GM18907 (cell line): ENCODE results near the gene FOXA1.

Experiments used
- ATAC-seq: cut with Tn5 transposase; IDR thresholded peaks from one replicate; pipeline ENCODE4 v1.9.1; 2021; ENCODE audit warnings: mild to moderate bottlenecking, moderate library complexity; ENCODE audit not compliant: unreplicated experiment

FOXA1 gene

DNA sequence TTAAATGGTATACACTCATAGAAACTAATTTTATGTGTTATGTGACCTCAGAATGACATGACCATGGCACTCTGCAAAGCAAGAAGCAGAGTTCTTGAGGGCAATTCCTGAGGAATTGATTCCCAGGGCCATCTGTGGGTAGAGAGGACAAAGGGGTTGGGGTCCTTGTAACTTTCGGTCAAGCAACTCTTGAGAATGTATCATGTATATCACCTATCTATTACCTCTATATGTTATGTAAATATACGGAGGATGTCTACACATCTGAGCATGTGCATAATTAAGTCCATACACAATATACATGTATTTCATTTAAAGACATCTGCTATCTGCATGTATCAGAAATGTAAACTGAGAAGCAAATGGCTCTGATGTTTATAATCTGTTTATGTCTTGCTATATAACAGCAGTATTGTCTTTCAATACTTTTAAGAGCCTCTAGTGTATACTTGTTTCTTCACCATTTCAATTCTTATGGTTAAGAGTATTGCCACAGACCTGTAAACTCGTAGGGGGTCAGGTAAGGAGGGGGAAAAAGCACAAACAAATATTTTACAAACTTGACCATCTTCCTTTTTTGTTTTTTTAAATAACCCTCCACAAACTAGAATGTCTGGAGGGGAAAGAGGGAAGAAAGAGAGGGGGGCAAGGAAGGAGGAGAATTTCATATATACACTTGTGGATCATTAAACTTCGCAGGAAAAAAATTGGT lies 4.5 kb downstream of the FOXA1 start:
- no peak for ATAC-seq

DNA sequence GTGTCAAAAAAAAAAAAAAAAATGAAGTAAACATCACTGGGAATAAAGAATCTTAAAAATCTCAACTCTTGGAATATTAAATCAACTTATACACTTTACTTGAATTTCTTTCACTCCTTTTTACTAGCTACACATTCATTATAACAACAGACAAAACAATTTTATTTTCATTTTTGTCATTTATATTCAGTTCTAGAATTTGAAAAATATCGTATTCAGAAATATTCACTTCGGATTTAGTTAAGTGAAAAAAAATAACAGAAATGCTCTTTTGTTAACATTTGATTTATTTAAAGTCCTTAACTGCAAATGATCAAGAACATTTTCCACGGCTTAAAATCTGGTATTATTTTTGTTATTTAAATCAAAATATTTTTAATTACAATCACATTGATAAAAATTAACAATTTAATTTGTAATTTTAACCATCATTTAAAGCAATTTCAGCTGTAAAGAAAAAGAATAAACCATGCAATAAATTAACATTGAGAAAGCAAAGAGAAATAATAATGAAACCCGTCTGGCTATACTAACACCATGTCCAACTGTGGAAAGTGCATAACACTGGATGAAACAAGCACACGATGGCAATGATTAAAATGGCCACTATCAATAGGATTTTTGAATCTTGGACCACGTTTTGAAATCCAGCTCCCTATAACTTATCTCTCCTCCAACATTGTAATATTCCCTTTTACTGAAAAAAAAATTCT lies 5.2 kb downstream of the FOXA1 start:
- ATAC-seq = no peak

DNA sequence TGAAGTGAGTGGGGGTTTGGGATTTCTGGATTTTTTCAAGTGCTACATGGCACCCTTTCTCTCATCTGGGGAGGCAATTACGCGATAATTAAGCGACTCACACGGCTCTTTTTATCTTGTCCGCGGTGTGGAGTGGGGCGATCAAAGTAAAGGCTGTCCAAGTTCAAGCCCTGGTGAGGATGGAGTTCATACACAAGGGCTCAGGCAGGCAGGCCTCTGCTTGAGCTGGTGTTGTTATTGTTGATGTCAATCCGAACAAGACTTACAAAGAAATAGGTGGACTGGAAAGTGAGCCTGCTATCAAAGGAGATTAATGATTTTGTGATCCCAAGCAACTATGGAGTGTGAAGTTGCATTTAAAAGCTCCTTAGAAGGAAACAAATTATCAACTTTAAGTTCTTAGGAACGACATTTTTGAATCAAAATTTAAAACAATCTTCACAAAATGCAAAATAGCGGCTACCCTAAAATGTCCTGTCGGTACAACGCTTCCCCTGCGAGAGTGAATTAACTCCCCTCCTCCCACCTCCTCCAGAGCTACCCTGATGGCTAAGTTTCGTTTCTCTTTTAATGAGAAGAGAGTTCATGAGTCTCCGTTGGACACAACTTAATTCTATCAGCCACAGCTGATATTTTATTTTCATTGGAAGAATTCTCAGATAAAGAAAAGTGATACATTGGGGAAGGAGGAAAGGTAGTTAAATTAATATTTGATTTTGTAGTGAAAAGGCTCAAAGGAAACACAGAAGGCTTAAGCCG lies 5.9 kb downstream of the FOXA1 start:
- ATAC-seq = no peak

DNA sequence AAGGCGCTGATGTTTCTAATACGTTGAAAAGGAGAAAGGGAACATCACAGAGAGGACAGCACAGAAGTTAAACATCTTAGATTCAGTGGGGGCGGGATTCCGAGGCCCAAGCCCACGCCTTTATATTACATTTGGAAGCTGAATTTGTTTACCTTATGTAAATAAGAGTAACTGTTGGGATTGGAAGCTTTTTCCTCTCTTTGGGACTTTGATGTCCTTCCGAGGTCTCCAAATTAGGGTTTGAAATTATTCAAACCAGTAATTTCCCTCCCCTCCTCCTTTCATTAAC lies 6.4 kb downstream of the FOXA1 start:
- ATAC-seq = no peak

DNA sequence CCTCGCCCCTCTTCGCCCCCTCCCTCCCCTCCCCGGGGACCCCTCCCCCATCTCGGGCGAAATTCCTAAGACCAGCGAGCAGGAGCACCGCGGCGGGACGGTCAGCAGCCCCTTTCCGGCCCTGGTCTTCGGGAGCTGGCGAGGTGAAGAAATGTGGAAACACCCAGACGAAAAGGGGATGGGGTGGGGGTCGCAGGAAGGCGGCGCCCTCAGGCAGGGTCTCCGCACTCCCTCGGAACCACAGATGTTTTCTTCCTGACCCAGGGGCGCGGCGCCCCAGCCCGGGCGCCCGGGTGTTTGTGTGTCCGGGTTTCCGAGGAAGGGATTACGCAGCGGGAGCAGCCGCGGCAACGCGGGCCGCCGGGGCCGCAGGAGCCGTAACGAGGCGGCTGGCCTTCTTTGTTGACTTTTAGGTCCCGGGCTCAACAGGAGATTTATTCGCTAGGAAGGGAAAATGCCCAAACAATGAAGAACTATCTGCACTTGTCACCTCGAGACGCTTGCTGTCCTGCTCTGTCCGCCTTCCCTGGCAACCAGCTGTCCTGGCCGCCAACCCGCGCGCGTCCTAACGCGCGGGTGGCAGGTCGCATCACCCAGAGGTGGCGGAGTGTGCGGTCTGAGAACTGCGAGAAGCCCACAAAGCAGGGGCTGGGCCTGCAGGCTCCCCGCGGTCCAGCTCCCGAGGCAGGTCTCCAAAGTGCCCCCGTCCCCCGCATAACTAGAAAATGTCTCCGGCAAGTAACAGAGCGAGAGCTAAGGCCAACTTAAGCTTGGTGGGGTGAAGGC lies 7.0 kb downstream of the FOXA1 start:
- no peak for ATAC-seq

DNA sequence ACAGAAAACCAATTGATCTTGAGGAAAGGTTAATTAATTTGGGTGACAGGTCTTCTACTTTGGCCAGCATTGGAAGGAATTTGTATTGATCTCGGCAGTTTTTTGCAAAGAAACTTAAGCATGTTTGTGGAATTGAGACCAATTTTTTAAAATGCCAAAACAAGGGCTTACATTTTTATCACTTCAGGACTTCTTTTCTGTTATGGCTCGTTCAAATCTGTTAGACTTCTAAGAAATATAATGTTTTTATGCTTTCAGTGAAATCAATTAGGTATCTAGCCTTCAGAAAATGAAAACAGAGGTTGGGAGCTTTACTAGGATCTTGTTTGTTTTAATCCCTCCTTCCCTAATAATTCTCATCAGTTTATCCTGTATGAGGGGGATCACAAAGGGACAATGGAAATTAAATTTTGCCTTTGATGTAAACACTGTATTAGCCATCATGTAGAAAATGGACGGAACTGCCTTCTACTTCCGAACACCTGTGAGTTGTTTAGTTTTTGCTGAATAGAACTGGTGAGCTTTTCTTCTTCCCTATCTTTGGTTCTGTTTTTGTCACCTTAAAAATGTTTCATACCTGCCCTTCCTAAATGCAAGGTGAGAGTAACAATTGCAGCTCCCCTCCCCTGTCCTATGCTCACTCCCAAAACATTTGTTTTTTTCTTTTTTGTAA lies 7.8 kb downstream of the FOXA1 start:
- ATAC-seq = no peak

DNA sequence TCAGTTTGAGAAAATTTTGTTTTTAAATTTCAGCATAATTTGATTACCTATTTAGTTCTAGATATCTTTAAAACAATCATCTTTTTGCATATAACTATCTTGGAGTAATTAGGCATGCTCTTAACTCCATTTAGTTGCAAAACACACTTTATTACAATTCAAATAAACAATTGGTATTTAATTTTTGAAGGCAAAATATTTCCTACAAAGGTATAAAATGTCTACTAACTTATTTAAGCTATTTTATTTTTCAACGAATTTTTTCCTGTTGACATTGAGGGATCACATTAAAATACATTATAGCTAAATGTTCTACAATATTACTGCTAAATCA lies 8.3 kb downstream of the FOXA1 start:
- no peak for ATAC-seq

DNA sequence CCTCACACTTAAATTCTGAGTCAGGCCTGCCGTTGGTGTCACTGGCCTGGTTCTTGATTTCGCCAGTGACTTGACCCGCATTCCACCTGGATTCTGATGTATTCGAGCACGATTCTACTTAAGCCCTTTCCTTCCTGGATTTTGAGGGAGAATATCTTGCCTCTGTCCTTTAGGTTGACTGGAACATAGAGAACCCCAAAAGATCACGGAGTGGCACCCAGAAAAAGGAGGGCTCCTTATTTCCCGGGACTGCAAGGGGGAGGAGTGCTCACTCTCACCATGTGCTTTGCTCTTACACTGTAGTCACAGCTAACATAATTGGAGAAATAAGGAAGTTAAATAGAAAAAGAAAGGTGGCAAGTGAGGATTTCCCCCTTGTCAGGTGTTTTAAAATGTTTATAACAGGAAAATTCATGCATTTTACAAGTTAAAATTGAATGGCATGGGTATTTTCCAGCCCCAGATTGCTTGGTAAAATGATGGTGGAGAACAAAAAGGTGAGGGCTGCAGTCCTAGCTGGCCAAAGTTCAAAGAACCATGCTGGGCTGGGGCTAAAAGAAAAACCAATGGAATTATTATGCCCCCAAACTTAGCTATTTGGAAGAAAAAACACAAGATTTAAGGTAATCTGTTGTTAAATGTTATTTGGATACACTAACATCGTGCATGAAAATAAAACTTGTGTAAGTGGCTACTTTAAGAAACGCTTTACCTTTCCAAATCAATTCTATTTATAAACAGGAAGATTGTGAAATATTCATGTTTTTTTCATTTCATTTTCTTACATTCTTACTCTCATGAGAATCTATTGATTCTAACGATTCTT lies 8.9 kb downstream of the FOXA1 start:
- ATAC-seq = no peak

DNA sequence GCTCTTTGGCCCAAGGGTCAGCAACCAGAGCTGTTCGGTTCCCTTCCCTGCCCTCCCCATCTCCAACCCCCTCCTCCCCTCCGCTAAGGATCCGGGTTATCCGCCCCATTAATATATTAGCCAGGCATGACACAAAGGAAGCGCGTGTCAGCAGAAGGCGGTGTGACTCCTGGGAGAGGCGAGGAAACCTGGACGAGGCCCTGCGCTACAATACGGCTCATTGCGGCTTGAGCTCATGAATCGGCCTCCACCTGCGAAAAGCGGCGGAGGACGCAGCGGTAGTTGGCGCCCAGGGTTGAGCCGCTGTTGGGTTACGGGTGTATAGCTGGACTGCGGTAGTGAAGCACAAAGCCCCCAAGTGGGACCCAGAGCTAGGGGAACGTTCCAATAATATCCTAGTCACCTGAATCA lies 9.9 kb downstream of the FOXA1 start:
- ATAC-seq = no peak

DNA sequence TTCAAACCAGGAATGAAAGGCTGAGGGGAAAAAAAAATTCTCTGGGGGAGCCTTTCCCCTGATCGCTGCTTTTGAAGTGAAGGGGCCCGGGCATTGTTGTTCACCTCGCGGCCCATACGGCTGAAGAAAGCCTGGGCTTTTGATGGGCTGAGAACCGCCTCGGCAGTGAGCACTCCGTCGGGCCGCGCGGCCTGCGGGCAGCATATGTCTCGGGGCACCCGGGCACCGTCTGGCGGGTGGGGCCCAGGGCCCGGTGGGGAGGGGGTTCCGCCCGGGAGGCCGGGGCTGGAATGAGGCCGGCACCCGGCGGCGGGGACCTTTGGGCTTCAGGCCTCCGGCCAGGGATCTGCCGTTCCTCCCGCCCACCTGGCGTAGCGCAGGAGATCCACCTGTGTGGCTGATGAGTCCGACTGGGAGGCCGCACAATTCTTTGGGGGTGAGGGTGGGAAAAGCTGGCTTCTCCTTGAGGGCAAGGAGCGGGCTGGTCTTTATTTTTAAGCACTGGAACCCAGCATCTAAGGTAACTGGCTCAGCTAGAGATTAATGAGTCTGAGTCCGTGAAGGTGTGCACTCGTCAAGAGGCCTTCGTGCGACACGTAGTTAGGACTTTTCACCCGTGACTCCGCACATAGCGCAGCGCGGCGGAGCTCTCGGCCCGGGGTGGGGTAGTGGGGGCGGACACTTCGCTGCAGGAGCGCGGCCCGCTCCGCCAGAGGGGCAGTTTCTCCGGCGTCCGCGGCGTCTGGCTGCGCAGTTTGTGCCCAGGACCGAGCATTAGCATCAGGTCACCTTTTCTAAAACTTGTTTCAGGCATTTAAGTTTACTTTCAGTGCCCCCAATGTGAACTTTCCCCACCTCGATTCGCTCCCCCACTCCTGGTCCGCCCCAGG lies 10.6 kb downstream of the FOXA1 start:
- ATAC-seq = no peak

DNA sequence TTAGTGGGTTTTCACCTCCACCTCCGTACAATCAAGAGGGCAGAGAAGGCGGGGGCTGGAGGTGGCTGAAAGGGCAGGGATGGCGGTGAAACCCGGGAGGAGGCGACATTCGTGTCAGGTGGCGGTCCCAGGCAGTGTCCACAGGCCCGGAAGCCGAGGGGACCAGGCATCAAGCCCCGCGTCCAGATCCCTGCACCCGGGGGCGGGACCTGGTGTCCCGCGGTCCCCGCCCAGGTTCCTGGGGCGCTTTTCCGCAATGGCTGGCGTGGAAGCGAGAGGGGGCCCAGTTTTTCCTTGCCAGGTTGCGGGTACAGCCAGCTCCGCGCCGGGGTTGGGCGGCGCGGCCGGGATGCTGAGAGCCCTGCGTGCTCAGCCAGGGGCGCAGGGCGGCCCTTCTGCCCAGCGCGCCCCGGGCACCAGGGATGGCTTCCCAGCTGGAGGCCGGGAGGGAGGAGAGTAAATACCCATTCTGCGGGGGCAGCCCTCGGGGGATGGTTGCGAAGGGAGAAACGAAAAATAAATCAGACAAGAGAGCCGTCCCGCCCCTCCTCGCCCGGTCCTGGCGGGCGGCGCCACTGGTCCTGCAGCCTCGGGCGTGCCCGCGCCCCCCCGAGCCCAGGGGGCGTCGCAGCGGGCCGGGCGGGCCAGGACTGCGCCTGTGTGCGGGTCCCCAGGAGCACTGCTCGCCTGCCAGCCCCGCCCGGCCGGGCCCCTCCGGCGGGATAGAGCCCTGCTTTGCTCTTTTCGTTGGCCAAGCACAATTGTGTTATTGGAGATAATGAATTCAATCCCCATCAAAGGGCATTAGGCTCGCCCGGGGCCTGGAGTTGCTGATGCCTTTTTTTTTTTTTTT lies 11.5 kb downstream of the FOXA1 start:
- ATAC-seq = no peak

DNA sequence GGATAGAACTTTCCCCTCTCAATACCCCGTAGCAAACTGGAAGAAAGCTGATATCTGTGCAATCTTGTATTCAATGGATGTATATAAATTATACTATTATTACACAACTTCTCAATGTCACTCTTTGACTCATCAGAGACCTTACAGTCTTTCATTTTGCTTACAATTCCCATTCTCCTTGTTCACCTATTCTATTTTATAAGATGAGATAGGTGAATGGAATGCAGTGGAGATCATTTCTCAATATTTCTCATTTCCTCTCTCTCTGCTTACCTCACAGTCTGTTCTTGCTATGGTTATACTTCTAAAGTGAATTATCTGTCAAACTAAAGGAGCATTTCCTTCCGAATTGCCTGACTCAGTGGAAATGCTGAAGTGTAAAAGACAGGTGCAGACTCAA lies 14.9 kb downstream of the FOXA1 start:
- ATAC-seq = no peak

DNA sequence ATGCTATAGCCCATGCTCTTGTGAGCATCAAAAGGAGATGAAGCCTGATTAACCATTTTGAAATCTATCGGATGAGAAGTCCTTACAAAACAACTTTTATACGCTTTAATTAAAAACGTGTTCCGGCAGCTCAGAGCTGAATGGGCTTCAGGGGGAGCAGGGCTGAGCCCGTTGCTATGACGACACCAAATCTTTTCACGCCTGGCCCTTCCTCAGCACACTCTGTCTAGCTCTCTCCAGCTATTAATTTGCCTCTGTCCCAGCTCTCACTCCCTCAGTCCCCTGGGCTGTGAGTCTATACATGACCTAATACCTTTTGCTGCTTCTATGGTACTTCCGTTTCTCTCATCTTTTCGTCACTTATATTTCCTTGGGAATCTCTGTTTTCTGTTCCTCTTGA lies 15.8 kb downstream of the FOXA1 start:
- no peak for ATAC-seq

DNA sequence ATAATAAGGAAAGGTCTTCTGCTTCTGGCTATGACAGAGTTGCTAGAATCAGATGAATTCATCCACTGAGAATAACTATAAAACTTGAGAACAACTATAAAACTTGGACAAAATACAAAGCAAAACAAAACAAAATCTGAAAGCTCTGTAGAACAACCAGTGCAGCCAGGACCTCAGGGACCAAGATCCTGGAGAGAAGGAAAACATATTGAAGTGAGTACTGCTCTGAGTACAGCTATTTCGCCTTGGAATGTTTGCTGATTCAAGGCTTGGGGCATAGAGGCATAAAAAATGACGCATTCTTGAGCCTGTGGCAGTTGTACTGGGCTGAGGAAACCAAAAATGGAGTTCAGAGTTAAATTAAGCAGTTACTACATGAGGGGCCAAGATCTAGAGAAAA lies 21.7 kb downstream of the FOXA1 start:
- no peak for ATAC-seq

DNA sequence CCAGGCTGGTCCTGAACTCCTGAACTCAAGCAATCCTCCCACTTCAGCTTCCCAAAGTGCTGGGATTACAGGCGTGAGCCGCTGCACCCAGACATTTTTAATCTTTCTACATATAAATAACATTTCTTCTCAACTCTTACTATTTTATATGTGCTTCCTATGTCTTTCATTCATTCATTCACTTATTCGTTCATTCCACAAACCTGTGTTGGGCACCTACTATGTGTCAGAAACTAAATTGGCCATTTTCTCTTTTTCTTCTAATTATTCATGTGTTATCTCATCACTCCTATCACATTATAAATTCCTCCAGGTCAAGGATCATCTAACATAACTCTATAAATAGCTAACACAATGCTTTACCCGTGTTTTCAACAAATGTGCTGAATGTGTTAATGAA lies 23.7 kb downstream of the FOXA1 start:
- ATAC-seq = no peak

DNA sequence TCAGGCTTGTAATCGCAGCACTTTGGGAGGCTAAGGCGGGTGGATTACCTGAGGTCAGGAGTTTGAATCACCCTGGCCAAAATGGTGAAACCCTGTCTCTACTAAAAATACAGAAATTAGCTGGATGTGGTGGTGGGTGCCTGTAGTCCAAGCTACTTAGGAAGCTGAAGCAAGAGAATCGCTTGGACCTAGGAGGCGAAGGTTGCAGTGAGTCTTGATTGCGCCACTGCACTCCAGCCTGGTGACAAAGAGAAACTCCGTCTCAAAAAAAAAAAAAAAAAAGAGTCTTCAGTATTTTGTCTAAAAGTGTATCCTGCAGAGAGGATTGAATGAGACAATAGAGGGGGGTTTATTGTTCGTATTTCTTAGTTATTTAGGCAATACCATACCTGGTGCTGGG lies 25.3 kb downstream of the FOXA1 start:
- ATAC-seq = no peak

DNA sequence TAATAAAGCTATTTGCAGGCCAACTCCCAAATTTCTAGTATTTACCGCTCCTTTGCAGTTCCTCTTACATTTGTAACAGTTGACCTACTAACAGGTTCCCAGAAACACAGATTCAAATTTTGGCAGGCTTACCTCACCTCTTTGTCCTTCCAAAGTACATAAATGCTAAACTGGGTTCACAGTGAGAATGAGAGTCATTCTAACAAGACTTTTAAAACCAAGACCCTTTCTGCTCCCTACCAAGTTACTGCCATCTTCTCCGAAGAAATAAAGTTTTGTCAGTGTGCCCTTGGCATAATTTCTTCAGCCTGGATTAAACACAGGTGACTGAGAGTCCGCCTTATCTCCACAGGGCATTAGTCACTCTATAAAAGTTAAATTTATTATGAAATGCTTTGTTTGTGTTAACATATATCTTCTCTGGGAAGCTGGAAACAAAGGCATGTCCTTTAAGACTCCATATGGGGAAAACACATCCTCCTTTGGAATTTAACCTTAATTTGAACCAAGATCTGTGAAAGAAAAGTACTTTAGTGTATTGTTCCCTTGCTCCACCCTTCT lies 28.2 kb downstream of the FOXA1 start:
- no peak for ATAC-seq

DNA sequence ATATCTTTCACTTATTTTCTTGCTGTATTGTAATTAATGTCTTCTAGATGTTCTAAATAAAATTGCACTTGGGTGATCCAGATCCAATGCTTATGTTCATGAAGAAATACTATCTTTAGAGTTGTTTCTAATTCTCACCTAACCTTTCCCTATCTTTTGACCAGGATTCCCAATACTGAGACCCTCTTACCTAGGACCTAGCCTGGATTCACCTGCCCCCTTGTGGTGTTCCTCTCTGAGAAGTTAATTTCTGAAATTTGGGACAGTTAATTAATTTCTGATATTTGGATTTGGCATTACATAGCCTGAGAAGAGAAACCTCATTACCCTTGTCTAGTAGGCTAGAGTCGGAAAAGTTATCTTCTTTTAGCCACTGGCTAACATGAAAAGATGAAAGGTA lies 29.5 kb downstream of the FOXA1 start:
- no peak for ATAC-seq
